ENCODE measurements around the gene NFIC. TPM values are rescaled to one million over a fixed set of nuclear protein-coding genes. Genes with fewer than 3 reads are reported as not detected.
"Not testable (repeated sequence)": the region's sequence is repeated elsewhere in the genome, so short reads cannot be mapped to it uniquely, and the experiment has no call there.

The NFIC gene
- total and polyA plus RNA-seq, 10 of the 15 experiments (the other 5 are each of a cell fraction or from before 2014, with no cell fraction given): 0.71 to 53.5 (median 10.2) TPM

DNA sequence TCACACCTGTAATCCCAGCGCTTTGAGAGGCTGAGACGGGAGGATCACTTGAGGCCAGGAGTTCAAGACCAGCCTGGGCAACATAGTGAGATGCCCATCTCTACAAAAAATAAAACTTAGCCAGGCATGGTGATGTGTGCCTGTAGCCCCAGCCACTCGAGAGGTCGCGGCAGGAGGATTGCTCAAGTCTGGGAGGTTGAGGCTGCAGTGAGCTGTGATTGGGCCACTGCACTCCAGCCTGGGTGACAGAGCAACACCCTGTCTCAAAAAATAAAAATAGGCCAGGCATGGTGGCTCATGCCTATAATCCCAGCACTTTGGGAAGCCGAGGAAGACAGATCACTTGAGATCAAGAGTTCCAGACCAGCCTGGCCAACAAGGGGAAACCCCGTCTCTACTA, 32.9 kb downstream of the NFIC start:
- DNase-seq (ENCODE audit: low read depth, low spot score); ATAC-seq; H2AFZ ChIP-seq (ENCODE audit: control insufficient read depth, low read depth, low read length); H3K27me3 ChIP-seq (replicated peaks in 1 of 2; ENCODE audit: control insufficient read depth in 2 of 2, insufficient read depth in 2 of 2, low read length in 1 of 2); H3K4me1 ChIP-seq (ENCODE audit: control insufficient read depth, insufficient read depth, low read length); SMC1A ChIA-PET (ENCODE audit: uncharacterized antibody, unreplicated experiment); H4K20me1 ChIP-seq (ENCODE audit: control insufficient read depth, insufficient read depth); intact Hi-C loops (cut with micrococcal nuclease; ENCODE audit: unreplicated experiment); H3K9ac ChIP-seq (ENCODE audit: control insufficient read depth, insufficient read depth, low read length); BruUV-seq (replicated peaks); POLR2A ChIA-PET; H3K27ac ChIP-seq (ENCODE audit: control insufficient read depth, insufficient read depth); RAD21 ChIA-PET (ENCODE audit: unreplicated experiment); H3K9me3 ChIP-seq (replicated peaks; ENCODE audit: control insufficient read depth, insufficient read depth, low read length); in situ Hi-C loops (cut with MboI); H3K4me3 ChIP-seq; H3K4me2 ChIP-seq (ENCODE audit: control insufficient read depth, insufficient read depth); FAIRE-seq: not testable (repeated sequence)
- H3K36me3 ChIP-seq (ENCODE audit: control insufficient read depth in 2 of 2, insufficient read depth in 2 of 2, low read length in 1 of 2): peaks cover 0 to 21% of the 10 kb centered on the region in 2 experiments; a peak in 3 of 4 replicates
- CTCF ChIA-PET: interaction anchor here (1.4 kb wide), 1 partner anchor 30 kb away, joined by 4 read pairs; no protein-coding TSS in a partner anchor
- H3K79me2 ChIP-seq (ENCODE audit: control insufficient read depth, insufficient read depth, low read length): peaks cover 20% of the 10 kb centered on the region
- 82% methylated on average over 7 of the region's 7 CpGs for WGBS (ENCODE audit: insufficient coverage, insufficient replicate concordance, low lambda C conversion rate, missing lambda C conversion rate)

GRCh38 chr19:3401004-3401768, 34.8 kb downstream of the NFIC start:
- in situ Hi-C loops (cut with MboI): no loop called here
- Histone ChIP-seq H3K9ac (ENCODE audit: control insufficient read depth, insufficient read depth, low read length) (no peak overlapping the region), H2AFZ (ENCODE audit: control insufficient read depth, low read depth, low read length) (no peak overlapping the region), H3K4me2 (ENCODE audit: control insufficient read depth, insufficient read depth) (no peak overlapping the region), H3K4me3 (no peak overlapping the region), H3K79me2 (ENCODE audit: control insufficient read depth, insufficient read depth, low read length) (peaks cover 18% of the 10 kb centered on the region), H3K4me1 (ENCODE audit: control insufficient read depth, insufficient read depth, low read length) (no peaks in the 10 kb centered on the region), H3K9me3 (replicated peaks; ENCODE audit: control insufficient read depth, insufficient read depth, low read length) (no peaks in the 10 kb centered on the region; the same call in 2 of the 3 replicates), H3K27me3 (replicated peaks in 1 of 2; ENCODE audit: control insufficient read depth in 2 of 2, insufficient read depth in 2 of 2, low read length in 1 of 2) (no peaks in the 10 kb centered on the region), H3K36me3 (ENCODE audit: control insufficient read depth in 2 of 2, insufficient read depth in 2 of 2, low read length in 1 of 2) (peaks cover 0 to 16% of the 10 kb centered on the region in 2 experiments; a peak in 3 of 4 replicates), H4K20me1 (ENCODE audit: control insufficient read depth, insufficient read depth) (peaks cover 3% of the 10 kb centered on the region; the same call in 1 of the 2 replicates), H3K27ac (ENCODE audit: control insufficient read depth, insufficient read depth) (no peak overlapping the region)
- FAIRE-seq: no peak
- RAD21 ChIA-PET (ENCODE audit: unreplicated experiment): no interaction called here
- intact Hi-C loops (cut with micrococcal nuclease; ENCODE audit: unreplicated experiment): no loop called here
- POLR2A ChIA-PET: interaction anchor here (0.6 kb wide), 1 partner anchor 76 kb away, joined by 3 read pairs; no protein-coding TSS in a partner anchor
- SMC1A ChIA-PET (ENCODE audit: uncharacterized antibody, unreplicated experiment): no interaction called here
- 80% methylated on average over 17 of the region's 18 CpGs for WGBS (ENCODE audit: insufficient coverage, insufficient replicate concordance, low lambda C conversion rate, missing lambda C conversion rate)
- BruUV-seq (replicated peaks): no TSS peak
- no peak for DNase-seq (ENCODE audit: low read depth, low spot score)
- CTCF ChIA-PET: interaction anchor here (0.6 to 1.2 kb wide), 4 partner anchors 9 to 951 kb away, joined by 3 read pairs; no protein-coding TSS in a partner anchor
- ATAC-seq: no peak
- TF ChIP-seq YY1 (IDR thresholded peaks at IDR 0.05; ENCODE audit: low read depth, low read length) (no peak), JUNB (IDR thresholded peaks at IDR 0.05) (no peak), BMI1 (IDR thresholded peaks at IDR 0.05; ENCODE audit: borderline replicate concordance) (no peak), RBBP5 (conservative IDR thresholded peaks at IDR 0.05) (no peak), MYB (IDR thresholded peaks at IDR 0.05; ENCODE audit: borderline replicate concordance, low read depth, low read length) (no peak), TAF1 (IDR thresholded peaks at IDR 0.05; ENCODE audit: borderline replicate concordance, low read depth, low read length) (no peak), E4F1 (IDR thresholded peaks at IDR 0.05; ENCODE audit: borderline replicate concordance, partially characterized antibody) (no peak), BRCA1 (IDR thresholded peaks at IDR 0.05; ENCODE audit: low read depth, low read length) (no peak), SMARCA5 (IDR thresholded peaks at IDR 0.05) (no peak), NR2C2 (IDR thresholded peaks at IDR 0.05; ENCODE audit: borderline replicate concordance, control insufficient read depth, insufficient read length, low read depth) (no peak), CEBPB (IDR thresholded peaks at IDR 0.05; ENCODE audit: borderline replicate concordance in 1 of 2, low read depth in 2 of 2, low read length in 2 of 2) (no peak), GATAD2B (conservative IDR thresholded peaks at IDR 0.05; ENCODE audit: low read depth) (no peak)
- TF ChIP-seq, protein P1, sequence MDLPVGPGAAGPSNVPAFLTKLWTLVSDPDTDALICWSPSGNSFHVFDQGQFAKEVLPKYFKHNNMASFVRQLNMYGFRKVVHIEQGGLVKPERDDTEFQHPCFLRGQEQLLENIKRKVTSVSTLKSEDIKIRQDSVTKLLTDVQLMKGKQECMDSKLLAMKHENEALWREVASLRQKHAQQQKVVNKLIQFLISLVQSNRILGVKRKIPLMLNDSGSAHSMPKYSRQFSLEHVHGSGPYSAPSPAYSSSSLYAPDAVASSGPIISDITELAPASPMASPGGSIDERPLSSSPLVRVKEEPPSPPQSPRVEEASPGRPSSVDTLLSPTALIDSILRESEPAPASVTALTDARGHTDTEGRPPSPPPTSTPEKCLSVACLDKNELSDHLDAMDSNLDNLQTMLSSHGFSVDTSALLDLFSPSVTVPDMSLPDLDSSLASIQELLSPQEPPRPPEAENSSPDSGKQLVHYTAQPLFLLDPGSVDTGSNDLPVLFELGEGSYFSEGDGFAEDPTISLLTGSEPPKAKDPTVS (IDR thresholded peaks at IDR 0.05; ENCODE audit: low read depth, low read length): no peak
